ENCODE results near the gene KCTD13. TPM values are rescaled to one million over a fixed set of nuclear protein-coding genes. Genes with fewer than 3 reads are reported as not detected.

The KCTD13 gene
- polyA plus RNA-seq, 2 of the 4 experiments (the other 2 are of a cell fraction) = 12.7 to 14.6 TPM

GRCh38 chr16:29943846-29944799 is 18.1 kb upstream of the KCTD13 start:
- peak overlapping the region; percentile 92 to 94 for H3K27ac ChIP-seq
- CTCF ChIA-PET = interaction anchor here (0.7 to 3.8 kb wide), 23 partner anchors 10 to 137 kb away, joined by 3 to 28 read pairs (median 4); partner anchors contain the start of genes KCTD13, SEZ6L2, TAOK2 and TMEM219
- peak; percentile 98 to 99 for ATAC-seq
- peaks cover 3% of the 10 kb centered on the region; the same call in 1 of the 3 replicates for H3K9me3 ChIP-seq
- POLR2A ChIA-PET = interaction anchor here (0.8 to 3.1 kb wide), 14 partner anchors 10 to 121 kb away, joined by 3 to 45 read pairs (median 6); partner anchors contain the start of genes ALDOA, ASPHD1, HIRIP3 and KCTD13
- DNase-seq (ENCODE audit: low read depth in 1 of 2, low spot score in 1 of 2) = peak; percentile 85 to 99
- TF ChIP-seq HES2 (IDR thresholded peaks at IDR 0.05) (no peak), SMC3 (IDR thresholded peaks at IDR 0.05) (peak; percentile 40; the same call in 2 of the 3 replicates), GATA3 (IDR thresholded peaks at IDR 0.05; ENCODE audit: borderline replicate concordance) (peak; percentile 34; the same call in 1 of the 2 replicates), MAX (IDR thresholded peaks at IDR 0.05) (peak; percentile 74), FOSL2 (IDR thresholded peaks at IDR 0.05) (peak; percentile 51), FOSL2 (CRISPR knock-in tag; IDR thresholded peaks at IDR 0.05) (peak; percentile 90), PBX3 (IDR thresholded peaks at IDR 0.05) (0 out of 2 replicates have a peak, but pooled peaks have one; percentile 31), EHF (CRISPR knock-in tag; IDR thresholded peaks at IDR 0.05) (0 out of 2 replicates have a peak, but pooled peaks have one; percentile 27), CHD4 (IDR thresholded peaks at IDR 0.05; ENCODE audit: borderline replicate concordance) (no peak), POLR2AphosphoS2 (conservative IDR thresholded peaks at IDR 0.05; ENCODE audit: low read length) (no peak), JUNB (IDR thresholded peaks at IDR 0.05) (peak; percentile 50), CBX2 (IDR thresholded peaks at IDR 0.05; ENCODE audit: borderline replicate concordance, low read depth) (no peak), MAZ (IDR thresholded peaks at IDR 0.05; ENCODE audit: borderline replicate concordance, low read depth, low read length) (no peak), BCL3 (IDR thresholded peaks at IDR 0.05) (peak; percentile 69; the same call in 2 of the 3 replicates), POLR2A (IDR thresholded peaks at IDR 0.05; ENCODE audit: low read length) (peak; percentile 31), RAD21 (conservative IDR thresholded peaks at IDR 0.05 in 1 of 2, IDR thresholded peaks at IDR 0.05 in 1 of 2) (peak; percentile 47 to 56), EHMT2 (IDR thresholded peaks at IDR 0.05; ENCODE audit: low read depth) (no peak), MAFK (IDR thresholded peaks at IDR 0.05; ENCODE audit: partially characterized antibody) (peak; percentile 61), ATOH8 (CRISPR knock-in tag; IDR thresholded peaks at IDR 0.05; ENCODE audit: low read depth) (no peak), CEBPB (IDR thresholded peaks at IDR 0.05) (peak in 1 of 2 experiments; percentile 39; a peak in 1 of 4 replicates), HDAC2 (IDR thresholded peaks at IDR 0.05) (no peak), JUN (IDR thresholded peaks at IDR 0.05) (peak; percentile 86 to 87), ZFP36 (IDR thresholded peaks at IDR 0.05; ENCODE audit: borderline replicate concordance, partially characterized antibody) (no peak), CHD2 (IDR thresholded peaks at IDR 0.05; ENCODE audit: low read length, partially characterized antibody) (no peak), CTCF (IDR thresholded peaks at IDR 0.05) (peak; percentile 64), EP300 (IDR thresholded peaks at IDR 0.05) (no peak; a peak in 1 of 5 replicates), SREBF2 (IDR thresholded peaks at IDR 0.05) (no peak)
- peak overlapping the region; percentile 14 for H3K4me3 ChIP-seq
- H3K4me1 ChIP-seq = peaks cover 26% of the 10 kb centered on the region
- peak; percentile 99 for FAIRE-seq
- under 1% methylated on average over 11 of the region's 11 CpGs for WGBS (ENCODE audit: missing lambda C conversion rate)
- H3K4me2 ChIP-seq = peak overlapping the region; percentile 83

Measured in A549 (cell line).